ENCODE measurements around the gene SERPINB5. TPM values are rescaled to one million over a fixed set of nuclear protein-coding genes. Genes with fewer than 3 reads are reported as not detected.

The SERPINB5 gene
- polyA plus RNA-seq, 3 donors: 0.22 TPM; not detected in 2

DNA sequence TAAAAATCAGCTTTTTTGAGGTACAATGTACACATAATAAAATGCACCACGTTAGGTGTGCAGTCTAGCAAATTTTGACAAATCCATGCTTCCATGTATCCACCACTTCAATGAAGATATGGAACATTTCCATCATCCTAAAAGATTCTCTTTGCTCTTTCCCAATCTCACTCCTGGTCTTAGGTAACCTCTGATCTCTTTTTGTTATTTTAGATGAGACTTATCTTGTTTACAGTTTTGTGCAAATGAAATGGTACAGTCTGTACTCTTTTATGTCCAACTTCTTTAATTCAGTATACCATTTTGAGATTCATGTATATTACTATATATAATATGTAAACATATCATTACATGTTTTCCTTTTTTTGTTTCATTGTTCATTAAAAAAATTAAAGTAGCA lies 16.3 kb upstream of the SERPINB5 start:
- H3K27ac ChIP-seq (ENCODE audit: low read depth, low read length): no peak overlapping the region
- 64 to 69% (median 66%) methylated on average over 1 of the region's 1 CpG for WGBS, 3 donors

DNA sequence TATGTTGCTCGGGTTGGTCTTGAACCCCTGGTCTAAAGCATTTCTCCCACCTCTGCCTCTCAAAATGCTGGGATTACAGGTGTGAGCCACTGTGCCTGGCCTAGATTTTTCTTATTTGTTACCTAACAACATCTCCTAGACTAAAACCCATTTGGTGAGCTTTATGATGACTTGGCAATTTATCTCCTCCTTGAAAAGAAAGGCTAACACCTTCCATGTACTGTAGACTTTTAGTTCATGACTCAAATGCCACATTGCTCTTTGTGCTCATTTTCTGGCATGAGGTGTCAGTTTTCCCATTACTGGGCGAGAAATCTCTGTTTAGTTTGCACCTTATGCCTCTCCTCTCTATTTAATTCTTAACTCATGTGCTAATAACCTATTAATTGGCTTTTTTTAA lies 12.3 kb upstream of the SERPINB5 start:
- WGBS, 3 donors: 89 to 95% (median 93%) methylated on average over 2 of the region's 2 CpGs
- no peak overlapping the region for H3K27ac ChIP-seq (ENCODE audit: low read depth, low read length)

DNA sequence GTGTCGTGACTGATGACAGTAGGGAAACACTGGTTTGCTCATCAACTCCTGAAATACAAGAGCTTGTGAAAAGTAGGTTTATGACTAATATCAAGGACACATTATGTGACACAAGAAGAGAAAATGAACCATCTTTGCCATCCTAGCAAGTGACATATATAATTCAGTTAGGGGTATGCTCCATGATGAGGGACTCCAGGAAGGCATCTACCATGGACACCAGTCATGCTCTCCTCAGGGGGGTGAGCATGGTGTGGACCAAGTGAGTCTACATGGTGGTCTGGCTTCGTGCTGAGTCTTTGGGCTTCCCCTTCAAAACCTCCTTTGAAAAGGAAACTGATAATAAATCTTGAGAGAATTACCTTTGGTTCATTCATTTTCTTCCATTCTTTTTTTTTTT lies 11.7 kb upstream of the SERPINB5 start:
- H3K27ac ChIP-seq (ENCODE audit: low read depth, low read length): no peak overlapping the region
- WGBS, 3 donors: 63 to 68% (median 67%) methylated on average over 2 of the region's 2 CpGs

DNA sequence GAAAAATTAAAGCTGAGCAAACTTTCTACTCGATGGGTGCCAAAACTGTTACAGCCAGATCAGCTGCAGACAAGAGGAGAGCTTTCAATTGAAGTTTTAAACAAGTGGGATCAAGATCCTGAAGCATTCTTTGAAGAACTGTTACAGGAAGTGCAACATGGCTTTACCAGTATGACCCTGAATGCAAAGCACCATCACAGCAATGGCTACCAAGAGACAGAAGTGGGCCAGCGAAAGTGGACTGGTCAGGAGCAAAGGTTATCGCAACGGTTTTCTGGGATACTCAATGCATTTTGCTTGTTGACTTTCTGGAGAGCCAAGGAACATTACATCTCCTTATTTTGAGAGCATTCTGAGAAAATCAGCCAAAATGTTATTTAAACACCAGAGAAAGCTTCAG lies 9.1 kb upstream of the SERPINB5 start:
- no peak overlapping the region for H3K27ac ChIP-seq (ENCODE audit: low read depth, low read length)
- 58 to 88% (median 86%) methylated on average over 4 of the region's 4 CpGs for WGBS, 3 donors

DNA sequence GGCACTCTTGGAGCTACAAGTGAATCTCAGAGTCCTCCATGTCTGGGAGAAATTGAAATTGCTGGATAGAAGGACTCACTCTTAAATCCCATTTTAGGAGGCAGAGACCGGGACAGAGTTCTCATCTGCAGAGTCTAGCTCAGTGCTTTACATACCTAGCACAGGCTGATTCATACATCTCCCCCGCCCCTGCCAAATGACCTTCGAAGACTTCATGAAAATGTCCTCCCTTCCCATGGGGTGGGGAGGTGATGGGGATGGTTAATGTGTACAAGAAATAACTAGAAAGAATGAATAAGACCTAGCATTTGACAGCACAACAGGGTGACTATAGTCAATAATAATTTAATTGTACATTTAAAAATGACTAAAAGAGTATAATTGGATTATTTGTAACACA lies 8.2 kb upstream of the SERPINB5 start:
- no peak overlapping the region for H3K27ac ChIP-seq (ENCODE audit: low read depth, low read length)
- WGBS, 3 donors: 88 to 95% (median 95%) methylated on average over 3 of the region's 3 CpGs

DNA sequence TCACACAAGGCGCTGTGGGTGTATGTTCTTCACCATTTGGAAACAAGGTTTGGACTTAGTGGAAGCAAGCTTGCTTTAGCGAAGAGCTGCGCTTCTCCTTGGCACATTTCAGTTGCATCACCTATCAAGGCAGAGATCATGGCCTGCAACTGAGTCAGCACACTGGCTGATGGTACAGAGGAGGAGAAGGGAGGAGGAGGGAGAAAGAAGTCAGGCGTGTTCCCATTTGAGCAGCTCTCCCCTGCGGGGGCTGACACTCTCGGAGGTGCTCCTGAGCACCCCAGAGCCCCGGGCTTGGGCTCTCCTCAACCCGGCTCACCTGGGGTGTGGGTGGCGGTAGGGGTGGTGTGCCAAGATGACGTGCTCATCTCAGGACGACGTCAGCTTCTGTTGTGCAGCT lies 6.0 kb upstream of the SERPINB5 start:
- 81 to 91% (median 84%) methylated on average over 11 to 12 of the region's 12 CpGs for WGBS, 3 donors
- no peak overlapping the region for H3K27ac ChIP-seq (ENCODE audit: low read depth, low read length)

DNA sequence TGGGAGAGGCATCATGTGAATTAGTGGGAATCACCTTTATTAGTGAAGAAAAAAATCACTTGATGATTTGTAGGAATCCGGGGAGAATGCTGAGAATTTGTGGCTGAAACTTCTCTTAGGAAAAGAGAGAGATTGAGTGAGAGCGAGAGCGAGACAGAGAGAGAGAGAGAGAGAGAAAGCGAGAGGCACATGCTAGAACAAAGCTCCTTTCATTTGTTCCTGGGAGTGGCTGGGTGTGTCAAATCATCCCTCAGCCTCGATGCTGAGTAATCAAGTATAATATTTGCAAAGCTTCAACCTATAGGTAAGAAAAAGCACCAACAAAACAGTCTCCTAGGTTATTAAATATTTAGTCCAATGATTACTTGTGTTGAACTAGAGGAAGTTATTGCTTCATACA lies 4.4 kb upstream of the SERPINB5 start:
- H3K27ac ChIP-seq (ENCODE audit: low read depth, low read length): no peak overlapping the region
- 48 to 81% (median 73%) methylated on average over 5 of the region's 5 CpGs for WGBS, 3 donors

DNA sequence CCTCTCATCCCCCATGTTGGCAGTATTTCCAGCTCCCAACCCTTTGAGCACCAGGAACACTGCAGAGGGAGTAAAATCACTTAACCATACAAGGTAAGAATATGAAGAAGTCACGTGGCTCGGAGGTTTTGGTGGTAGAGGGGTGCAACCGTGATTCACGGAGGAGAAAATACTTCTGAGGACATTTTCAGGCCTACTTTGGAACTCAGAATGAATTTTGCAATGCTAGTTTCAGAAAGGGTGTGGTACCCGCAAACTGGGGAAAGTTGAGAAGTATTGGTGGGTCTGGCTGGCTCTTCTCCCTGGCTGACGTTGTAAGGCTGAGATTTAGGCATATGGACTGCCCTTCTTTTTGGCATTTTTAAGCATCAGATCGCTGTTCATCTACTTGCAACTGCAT lies 442 bp downstream of the SERPINB5 start:
- no peak overlapping the region for H3K27ac ChIP-seq (ENCODE audit: low read depth, low read length)
- WGBS, 3 donors: 84 to 92% (median 91%) methylated on average over 7 of the region's 7 CpGs

DNA sequence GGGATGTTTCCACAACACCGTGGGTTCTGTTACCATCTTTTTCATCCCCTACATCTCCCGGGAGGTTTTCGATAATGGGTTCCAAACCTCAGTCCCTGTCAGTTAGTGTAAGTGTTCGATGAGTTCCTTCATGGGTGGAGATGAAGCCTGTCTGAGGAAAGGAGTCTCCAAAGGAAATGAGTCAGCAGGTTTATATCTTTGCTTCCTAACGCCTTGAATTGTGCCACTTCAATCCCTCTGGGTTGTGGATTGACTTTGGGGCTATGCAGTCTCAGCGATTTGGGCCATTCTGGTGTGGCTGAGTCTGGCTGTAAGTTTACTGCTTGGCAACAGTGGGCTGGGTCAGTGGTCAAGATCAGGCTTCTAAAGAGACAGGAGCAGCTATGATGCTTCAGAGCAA lies 1.2 kb downstream of the SERPINB5 start:
- WGBS, 3 donors: 72 to 81% (median 74%) methylated on average over 6 of the region's 6 CpGs
- H3K27ac ChIP-seq (ENCODE audit: low read depth, low read length): no peak overlapping the region

DNA sequence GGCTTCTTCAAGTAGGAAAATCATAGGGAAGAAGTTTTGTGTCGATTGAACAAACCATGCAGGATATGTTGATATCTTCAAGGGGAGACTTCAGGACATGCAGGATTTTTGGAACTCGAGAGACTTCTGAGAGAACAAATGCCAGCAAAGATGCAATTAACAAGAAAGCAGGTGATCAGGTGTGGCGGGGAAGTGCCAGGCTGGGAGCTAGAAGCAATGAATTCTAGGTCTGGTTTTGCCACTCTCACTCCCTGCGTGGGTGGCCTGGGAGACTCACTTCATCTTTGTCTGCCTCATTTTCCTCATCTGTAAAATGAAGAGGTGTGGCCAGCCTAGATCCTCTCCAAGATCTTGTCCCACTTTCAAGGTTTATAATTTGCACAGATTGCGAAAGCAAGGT lies 3.1 kb downstream of the SERPINB5 start:
- 80 to 87% (median 84%) methylated on average over 5 of the region's 5 CpGs for WGBS, 3 donors
- no peak overlapping the region for H3K27ac ChIP-seq (ENCODE audit: low read depth, low read length)

DNA sequence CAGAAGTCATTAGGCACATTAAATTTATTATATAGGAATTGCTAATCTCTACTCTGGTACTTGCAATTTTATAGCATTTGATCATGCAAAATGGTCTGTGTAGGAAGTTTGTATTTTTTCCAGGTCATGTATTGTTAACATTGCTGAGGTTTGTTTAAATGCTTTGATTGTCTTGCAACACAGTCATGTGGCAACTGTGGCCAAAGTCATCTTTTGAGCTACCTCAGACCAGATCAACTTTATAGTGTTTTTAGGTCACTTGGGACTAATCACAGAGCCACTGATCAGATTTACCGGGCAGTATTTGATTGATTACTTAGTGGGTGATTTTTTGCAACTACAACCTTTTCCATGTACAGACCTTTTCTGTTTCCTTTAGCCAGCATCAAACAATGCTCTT lies 3.7 kb downstream of the SERPINB5 start:
- 67 to 82% (median 68%) methylated on average over 1 of the region's 1 CpG for WGBS, 3 donors
- no peak overlapping the region for H3K27ac ChIP-seq (ENCODE audit: low read depth, low read length)

DNA sequence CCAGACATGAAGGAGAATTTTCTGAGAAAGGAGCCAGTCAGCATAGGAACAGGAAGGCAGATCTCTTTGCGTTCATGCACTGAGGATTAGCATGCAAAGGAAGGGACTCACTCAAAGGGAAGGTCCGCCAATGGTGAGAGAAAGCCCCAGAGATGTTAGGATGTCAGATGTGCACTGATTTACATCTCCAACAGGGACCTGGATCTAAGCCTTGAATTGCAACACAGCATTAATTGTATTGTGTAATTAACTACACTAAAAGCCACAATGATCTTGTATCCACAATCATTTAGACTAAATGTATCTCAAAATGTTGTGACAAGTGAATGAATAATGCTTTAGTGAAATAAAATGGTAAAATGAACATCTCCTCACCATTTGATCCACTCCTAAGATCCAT lies 4.2 kb downstream of the SERPINB5 start:
- 71 to 81% (median 73%) methylated on average over 2 of the region's 2 CpGs for WGBS, 3 donors
- H3K27ac ChIP-seq (ENCODE audit: low read depth, low read length): no peak overlapping the region

DNA sequence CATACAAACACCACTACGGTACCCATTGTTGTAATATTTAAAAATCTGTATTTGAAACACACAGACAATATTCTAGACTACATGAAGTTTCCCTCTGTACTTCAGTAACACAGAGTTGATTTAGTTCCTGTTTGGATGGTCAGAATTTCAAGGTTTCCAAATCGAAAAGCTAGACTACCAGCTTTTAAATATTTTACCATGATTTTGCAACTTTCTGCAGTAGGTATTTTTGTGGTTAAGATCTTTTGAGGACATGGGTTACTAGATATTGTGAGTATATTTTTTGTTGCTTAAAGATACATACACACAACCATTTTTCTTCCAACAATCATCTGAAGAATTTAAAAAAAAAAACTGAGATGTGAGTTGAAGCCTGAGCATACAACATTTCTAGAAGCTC lies 10.9 kb downstream of the SERPINB5 start:
- 38 to 73% (median 66%) methylated on average over 2 of the region's 2 CpGs for WGBS, 3 donors
- no peak overlapping the region for H3K27ac ChIP-seq (ENCODE audit: low read depth, low read length)

DNA sequence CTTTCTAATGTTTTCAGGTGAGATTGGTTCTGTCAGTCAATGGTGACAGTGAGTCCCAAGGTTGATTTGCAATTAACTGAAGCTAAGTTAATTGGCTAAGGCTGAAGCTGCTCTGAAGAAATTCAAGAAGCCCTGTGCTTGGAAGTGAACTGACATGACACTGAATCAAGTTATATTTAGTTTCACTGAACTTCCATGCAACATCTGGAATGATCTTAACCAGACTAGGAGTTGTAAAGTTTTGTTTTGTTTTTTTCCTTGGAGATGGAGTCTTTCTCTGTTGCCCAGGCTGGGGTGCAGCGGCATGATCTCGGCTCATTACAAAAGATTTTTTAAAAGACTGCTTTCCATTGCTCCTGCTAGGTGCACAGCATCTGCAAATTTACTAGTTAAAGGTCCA lies 11.4 kb downstream of the SERPINB5 start:
- 30 to 77% (median 66%) methylated on average over 2 of the region's 2 CpGs for WGBS, 3 donors
- H3K27ac ChIP-seq (ENCODE audit: low read depth, low read length): no peak overlapping the region

DNA sequence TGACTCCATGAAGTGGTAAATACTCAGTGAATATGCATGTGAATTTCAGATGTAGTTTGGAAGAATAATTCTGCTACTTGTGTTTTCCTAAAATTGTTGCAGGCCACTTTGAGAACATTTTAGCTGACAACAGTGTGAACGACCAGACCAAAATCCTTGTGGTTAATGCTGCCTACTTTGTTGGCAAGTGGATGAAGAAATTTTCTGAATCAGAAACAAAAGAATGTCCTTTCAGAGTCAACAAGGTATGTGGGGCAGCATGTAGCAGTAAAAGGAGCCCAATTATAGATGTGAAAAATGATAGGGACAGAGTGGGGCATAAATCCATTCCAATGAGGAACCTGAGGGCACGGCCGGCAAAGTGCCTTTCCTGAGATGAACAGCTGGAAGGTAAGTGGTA lies 16.1 kb downstream of the SERPINB5 start:
- WGBS, 3 donors: 48 to 68% (median 50%) methylated on average over 3 of the region's 3 CpGs
- H3K27ac ChIP-seq (ENCODE audit: low read depth, low read length): no peak overlapping the region

DNA sequence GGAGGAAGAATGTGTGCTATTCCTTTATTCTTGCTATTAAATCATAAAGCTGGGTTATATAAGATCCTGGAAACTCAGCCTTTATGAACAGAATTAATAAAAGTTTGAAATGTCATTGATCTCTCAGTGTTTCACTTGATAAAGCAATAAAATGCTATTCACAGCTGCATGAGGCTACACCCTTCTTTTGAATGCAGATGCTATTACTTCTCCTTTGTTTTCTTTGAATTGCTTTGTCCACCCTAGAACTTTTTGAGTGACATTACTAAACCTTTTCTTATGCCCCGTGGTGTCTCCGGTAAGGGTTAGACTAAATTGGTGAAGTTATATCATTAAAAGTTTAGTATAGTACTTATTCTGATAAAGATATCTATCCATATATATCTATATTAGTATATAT lies 18.9 kb downstream of the SERPINB5 start:
- no peak overlapping the region for H3K27ac ChIP-seq (ENCODE audit: low read depth, low read length)
- 78 to 92% (median 90%) methylated on average over 2 of the region's 2 CpGs for WGBS, 3 donors

DNA sequence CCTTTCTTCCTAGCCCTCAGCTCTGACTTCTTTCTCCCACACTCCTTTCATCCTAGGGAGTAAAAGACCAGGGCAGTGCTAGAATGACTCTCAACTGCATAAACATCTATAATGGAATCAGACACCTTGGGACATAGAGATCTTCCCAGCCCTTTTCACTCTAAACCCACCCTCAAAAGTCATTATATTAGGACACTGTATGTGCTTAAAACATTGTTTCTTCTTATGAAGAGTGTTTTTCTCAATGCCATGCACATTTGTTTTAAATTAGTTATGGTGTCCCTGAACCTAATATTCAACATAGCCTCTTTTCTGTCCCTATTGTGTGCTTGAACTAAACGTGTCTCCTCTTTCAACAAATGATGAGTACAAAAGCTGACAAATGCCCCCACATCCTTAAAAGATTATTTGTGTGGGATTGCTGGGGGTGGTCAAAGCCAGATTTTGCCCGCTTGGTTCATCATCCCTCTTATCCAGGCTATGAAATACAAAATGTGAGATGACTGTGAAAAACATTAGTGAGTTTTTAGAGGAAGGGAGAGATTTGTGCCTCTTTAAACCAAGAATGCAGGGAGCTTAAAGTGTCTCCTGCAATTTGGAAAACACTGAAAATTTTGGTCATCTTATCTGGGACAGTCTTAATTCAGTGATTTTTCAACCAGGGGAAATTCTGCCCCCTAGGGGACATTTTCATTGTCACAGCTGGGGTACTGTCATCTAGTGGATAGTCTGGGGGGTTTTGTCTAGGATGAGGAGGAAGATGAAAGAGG lies 29.0 kb downstream of the SERPINB5 start:
- WGBS, 3 donors: 42 to 70% (median 54%) methylated on average over 2 of the region's 2 CpGs
- H3K27ac ChIP-seq (ENCODE audit: low read depth, low read length): no peak overlapping the region

DNA sequence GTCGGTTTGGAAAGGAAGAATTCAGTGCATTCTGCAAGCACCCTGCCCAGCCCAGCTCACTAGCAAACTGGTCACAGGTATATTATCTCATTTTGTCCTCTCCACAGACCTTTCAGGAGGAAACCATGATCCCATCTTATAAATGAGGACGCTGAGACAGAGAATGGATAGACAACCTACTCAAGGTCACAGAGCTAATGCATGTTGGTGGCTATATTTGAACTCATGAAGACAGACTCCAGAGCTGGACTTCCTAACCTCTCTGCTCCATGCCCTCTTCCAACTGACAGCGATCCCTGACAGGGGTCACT lies 29.5 kb downstream of the SERPINB5 start:
- H3K27ac ChIP-seq (ENCODE audit: low read depth, low read length): no peak overlapping the region
- WGBS, 3 donors: 48 to 75% (median 69%) methylated on average over 3 of the region's 3 CpGs

DNA sequence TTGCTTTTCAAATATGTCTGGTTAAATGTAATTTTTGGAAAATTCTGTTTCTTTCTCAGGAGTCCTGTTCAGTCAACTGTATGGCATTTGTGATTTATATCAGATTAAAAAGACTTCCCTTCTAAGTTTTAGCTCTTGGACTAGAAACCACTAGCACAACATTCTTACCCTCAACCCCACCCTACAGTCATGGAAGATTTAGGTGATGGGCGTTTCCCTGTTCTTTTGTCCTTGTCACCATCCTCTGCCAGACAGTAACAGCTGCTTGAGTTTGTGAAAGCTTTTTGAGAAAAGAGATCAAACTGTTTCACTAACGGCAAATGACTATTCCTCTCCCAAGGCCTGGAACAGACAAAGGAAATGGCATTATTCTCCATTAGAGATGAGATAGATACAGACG lies 31.8 kb downstream of the SERPINB5 start:
- 20 to 52% (median 28%) methylated on average over 3 of the region's 3 CpGs for WGBS, 3 donors
- H3K27ac ChIP-seq (ENCODE audit: low read depth, low read length): no peak overlapping the region

DNA sequence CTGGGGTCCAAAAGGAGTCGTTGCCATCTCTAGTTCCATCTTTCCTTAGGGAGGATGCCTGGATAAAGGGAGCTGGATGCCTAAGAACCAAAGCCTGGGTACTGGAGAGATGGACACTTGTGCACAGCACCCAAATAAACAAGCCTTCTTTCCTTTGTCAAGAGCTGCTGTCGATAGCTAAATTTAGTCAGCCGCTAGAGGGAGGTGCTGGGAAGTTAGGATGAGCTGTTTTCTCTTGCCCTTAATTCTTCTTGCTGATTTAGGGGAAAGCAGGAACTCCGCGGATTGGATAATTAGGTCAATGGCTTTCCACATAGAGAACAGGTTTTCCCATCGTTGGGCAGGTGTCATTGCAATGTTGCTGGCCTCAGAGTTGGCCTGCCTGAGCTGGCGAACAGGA lies 34.5 kb downstream of the SERPINB5 start:
- no peak overlapping the region for H3K27ac ChIP-seq (ENCODE audit: low read depth, low read length)
- 30 to 39% (median 35%) methylated on average over 7 of the region's 7 CpGs for WGBS, 3 donors

DNA sequence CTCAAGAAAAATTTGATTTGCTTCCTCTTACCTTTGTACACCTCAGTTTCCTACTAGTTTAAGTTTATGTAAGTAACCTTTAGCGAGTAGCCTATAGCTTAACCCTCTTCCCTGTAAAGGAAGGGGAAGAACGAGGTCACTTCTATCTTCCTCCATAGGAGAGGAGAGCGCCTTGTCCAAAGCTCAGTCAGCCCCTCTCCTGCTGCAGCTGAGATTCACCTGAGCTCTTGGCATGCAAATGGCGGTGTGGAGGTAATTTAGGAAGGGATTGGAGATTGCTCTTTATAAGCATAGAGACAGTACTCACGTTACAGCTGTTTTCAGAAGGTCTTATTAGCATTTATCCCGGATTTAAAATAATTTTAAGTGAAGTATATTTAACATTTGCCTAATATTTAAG lies 37.6 kb downstream of the SERPINB5 start:
- 74 to 77% (median 76%) methylated on average over 6 of the region's 6 CpGs for WGBS, 3 donors
- H3K27ac ChIP-seq (ENCODE audit: low read depth, low read length): no peak overlapping the region

All from adipose tissue (tissue), 3 donors.